A673 (cell line): ENCODE data around the gene SGO2.

Source experiments
- EZH2 ChIP-seq: fragments of 200-600 bp; sonication (generic); IDR thresholded peaks from 2 replicates; pipeline ENCODE4 v1.6.1; 2017; ENCODE audit warnings: borderline replicate concordance, low read depth, mild to moderate bottlenecking, mixed read lengths, antibody characterized with exemption, low read length; ENCODE audit not compliant: poor library complexity, severe bottlenecking
- TF ChIP-seq, protein P1 (sequence below): fragments of 300-800, 200-600 bp; sonication (generic); conservative IDR thresholded peaks from 2 replicates; pipeline ENCODE4 v1.5.1; 2017; ENCODE audit warnings: low read depth, mild to moderate bottlenecking, antibody characterized with exemption, low read length, moderate library complexity, mixed read lengths

GRCh38 chr2:200618590-200619021, 92.6 kb downstream of the SGO2 start:
- no peak for TF ChIP-seq EZH2
- TF ChIP-seq, protein P1, sequence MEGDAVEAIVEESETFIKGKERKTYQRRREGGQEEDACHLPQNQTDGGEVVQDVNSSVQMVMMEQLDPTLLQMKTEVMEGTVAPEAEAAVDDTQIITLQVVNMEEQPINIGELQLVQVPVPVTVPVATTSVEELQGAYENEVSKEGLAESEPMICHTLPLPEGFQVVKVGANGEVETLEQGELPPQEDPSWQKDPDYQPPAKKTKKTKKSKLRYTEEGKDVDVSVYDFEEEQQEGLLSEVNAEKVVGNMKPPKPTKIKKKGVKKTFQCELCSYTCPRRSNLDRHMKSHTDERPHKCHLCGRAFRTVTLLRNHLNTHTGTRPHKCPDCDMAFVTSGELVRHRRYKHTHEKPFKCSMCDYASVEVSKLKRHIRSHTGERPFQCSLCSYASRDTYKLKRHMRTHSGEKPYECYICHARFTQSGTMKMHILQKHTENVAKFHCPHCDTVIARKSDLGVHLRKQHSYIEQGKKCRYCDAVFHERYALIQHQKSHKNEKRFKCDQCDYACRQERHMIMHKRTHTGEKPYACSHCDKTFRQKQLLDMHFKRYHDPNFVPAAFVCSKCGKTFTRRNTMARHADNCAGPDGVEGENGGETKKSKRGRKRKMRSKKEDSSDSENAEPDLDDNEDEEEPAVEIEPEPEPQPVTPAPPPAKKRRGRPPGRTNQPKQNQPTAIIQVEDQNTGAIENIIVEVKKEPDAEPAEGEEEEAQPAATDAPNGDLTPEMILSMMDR: peak; percentile 58
